Motor neuron (in vitro differentiated cells): ENCODE data around the gene KIRREL3. TPM values are rescaled to one million over a fixed set of nuclear protein-coding genes. Genes with fewer than 3 reads are reported as not detected.

Experiments
- ATAC-seq, 8 experiments: fragments of 200-7000 bp; cut with Tn5 transposase; replicated peaks in 6 of 8; 2 replicates each; pipeline ENCODE4 v1.8.0; 2021; ENCODE audit warnings: mild to moderate bottlenecking in 8 of 8, moderate library complexity in 8 of 8
- H3K27ac ChIP-seq, 2 donors: fragments of 250-450 bp; sonication (Bioruptor Pico); 2 replicates each; pipeline ENCODE4 v1.9.0; 2021; ENCODE audit warnings: antibody characterized with exemption in 2 of 2, mild to moderate bottlenecking in 2 of 2, moderate library complexity in 1 of 2
- H3K4me1 ChIP-seq, 2 donors: fragments of 250-450 bp; sonication (Bioruptor Pico); replicated peaks in 1 of 2; 2 replicates each; pipeline ENCODE4 v1.6.1; 2021; ENCODE audit warnings: antibody characterized with exemption in 2 of 2, mild to moderate bottlenecking in 2 of 2, moderate library complexity in 1 of 2
- H3K4me3 ChIP-seq, 5 donors: fragments of 250-450 bp; sonication (Bioruptor Pico); 2 replicates each; pipeline ENCODE4 v1.9.0; 2021; ENCODE audit warnings: antibody characterized with exemption in 5 of 5, mild to moderate bottlenecking in 5 of 5, moderate library complexity in 4 of 5
- WGBS, 10 experiments: fragments of 450-650 bp; shearing (Covaris generic); methylation state at CpG; one replicate each; pipeline ENCODE4 v1.0.0; 2022; 5-methylcytosine and 5-hydroxymethylcytosine counted together
- in situ Hi-C, 9 experiments: fragments of 400-800 bp; cut with MboI; loops; one replicate each; pipeline ENCODE4 v1.15.0; 2021; ENCODE audit warnings: low sequenced_read_pairs in 9 of 9, low pct_unique_long_range_greater_than_20kb in 2 of 9; ENCODE audit not compliant: unreplicated experiment in 9 of 9
- total RNA-seq, 8 experiments: library from RNA; unstranded; fragments of 300-600 nt; gene quantifications; 2 replicates each; pipeline versions ENCODE4 v1.2.3 to v1.2.4, GENCODE V29; 2022

The KIRREL3 gene
- total RNA-seq, 8 experiments from 2014 or later, result 3.2 to 53.1 (median 4.8) TPM

GRCh38 chr11:126591966-126592489 is 408.5 kb downstream of the KIRREL3 start:
- in situ Hi-C loops, result no loop called here
- WGBS, 10 experiments, result 80 to 100% (median 93%) methylated on average over 2 to 4 of the region's 6 CpGs; no CpG with 5 or more reads in 4 of the 10 experiments
- H3K4me1 ChIP-seq, result peaks cover 24 to 38% of the 10 kb centered on the region in 2 donors
- no peak overlapping the region for H3K27ac ChIP-seq
- ATAC-seq, result no peak
- H3K4me3 ChIP-seq, result no peak overlapping the region

- no peak overlapping the region for H3K4me3 ChIP-seq
- 63 to 90% (median 80%) methylated on average over 2 to 4 of the region's 4 CpGs; no CpG with 5 or more reads in 7 of the 10 experiments for WGBS, 10 experiments
- H3K27ac ChIP-seq, result peak overlapping the region in 1 of 2 donors; percentile 71
- ATAC-seq, result no peak
- in situ Hi-C loops, result no loop called here
- H3K4me1 ChIP-seq, result peaks cover 42 to 59% of the 10 kb centered on the region in 2 donors
Measured at GRCh38 chr11:126589492-126589803, 411.1 kb downstream of the KIRREL3 start.

GRCh38 chr11:126588630-126589491 is 411.7 kb downstream of the KIRREL3 start:
- peak overlapping the region; percentile 2 to 71 for H3K27ac ChIP-seq
- 40 to 84% (median 65%) methylated on average over 1 to 5 of the region's 16 CpGs; no CpG with 5 or more reads in 3 of the 10 experiments for WGBS, 10 experiments
- H3K4me3 ChIP-seq, result no peak overlapping the region
- H3K4me1 ChIP-seq, result peaks cover 42 to 59% of the 10 kb centered on the region in 2 donors
- in situ Hi-C loops, result no loop called here
- ATAC-seq, result peak in 4 of 8 experiments; percentile 2 to 57 (median 12)

- ATAC-seq, result no peak
- in situ Hi-C loops, result no loop called here
- WGBS, 10 experiments, result 0 to 100% (median 84%) methylated on average over 1 to 4 of the region's 4 CpGs; no CpG with 5 or more reads in 2 of the 10 experiments
Measured at GRCh38 chr11:126587541-126587940, 413.0 kb downstream of the KIRREL3 start.

GRCh38 chr11:126585774-126586491 is 414.6 kb downstream of the KIRREL3 start:
- WGBS, 10 experiments, result 7 to 55% (median 32%) methylated on average over 4 to 10 of the region's 23 CpGs; no CpG with 5 or more reads in 2 of the 10 experiments
- peaks cover 35 to 58% of the 10 kb centered on the region in 2 donors for H3K4me1 ChIP-seq
- in situ Hi-C loops, result no loop called here
- peak overlapping the region; percentile 56 to 80 for H3K27ac ChIP-seq
- ATAC-seq, result peak; percentile 74 to 98 (median 78)
- H3K4me3 ChIP-seq, result no peak overlapping the region

More at GRCh38 chr11:126587541-126587940, 413.0 kb downstream of the KIRREL3 start:
- Histone ChIP-seq H3K27ac (peak overlapping the region in 1 of 2 donors; percentile 80), H3K4me1 (peaks cover 33 to 54% of the 10 kb centered on the region in 2 donors), H3K4me3 (no peak overlapping the region)

GRCh38 chr11:126585388-126585773 is 415.2 kb downstream of the KIRREL3 start:
- ATAC-seq, result no peak
- Histone ChIP-seq H3K4me3 (no peak overlapping the region), H3K27ac (peak overlapping the region; percentile 56 to 80), H3K4me1 (peaks cover 35 to 58% of the 10 kb centered on the region in 2 donors)
- in situ Hi-C loops, result no loop called here
- 40 to 100% (median 86%) methylated on average over 1 to 11 of the region's 20 CpGs; no CpG with 5 or more reads in 1 of the 10 experiments for WGBS, 10 experiments

GRCh38 chr11:126583594-126584427 is 416.8 kb downstream of the KIRREL3 start:
- H3K27ac ChIP-seq, result no peak overlapping the region
- in situ Hi-C loops, result no loop called here
- ATAC-seq, result no peak
- 17 to 93% (median 89%) methylated on average over 1 to 12 of the region's 26 CpGs; no CpG with 5 or more reads in 3 of the 10 experiments for WGBS, 10 experiments
- no peak overlapping the region for H3K4me3 ChIP-seq
- H3K4me1 ChIP-seq, result peaks cover 28 to 47% of the 10 kb centered on the region in 2 donors

GRCh38 chr11:126583101-126583500 is 417.5 kb downstream of the KIRREL3 start:
- WGBS, 10 experiments, result 18 to 87% (median 60%) methylated on average over 1 to 3 of the region's 3 CpGs; no CpG with 5 or more reads in 5 of the 10 experiments
- Histone ChIP-seq H3K4me3 (no peak overlapping the region), H3K4me1 (peaks cover 24 to 40% of the 10 kb centered on the region in 2 donors), H3K27ac (no peak overlapping the region)
- ATAC-seq, result no peak
- in situ Hi-C loops, result no loop called here

- H3K4me3 ChIP-seq, result no peak overlapping the region
Measured at GRCh38 chr11:126581871-126582648, 418.5 kb downstream of the KIRREL3 start.

GRCh38 chr11:126578426-126578825 is 422.1 kb downstream of the KIRREL3 start:
- no peak for ATAC-seq
- Histone ChIP-seq H3K4me1 (peaks cover 11 to 15% of the 10 kb centered on the region in 2 donors), H3K4me3 (no peak overlapping the region), H3K27ac (no peak overlapping the region)
- WGBS, 10 experiments, result 40 to 100% (median 89%) methylated on average over 1 to 7 of the region's 9 CpGs; no CpG with 5 or more reads in 4 of the 10 experiments
- in situ Hi-C loops, result no loop called here

More at GRCh38 chr11:126581871-126582648, 418.5 kb downstream of the KIRREL3 start:
- 37 to 88% (median 82%) methylated on average over 1 to 11 of the region's 11 CpGs; no CpG with 5 or more reads in 4 of the 10 experiments for WGBS, 10 experiments
- peaks cover 22 to 34% of the 10 kb centered on the region in 2 donors for H3K4me1 ChIP-seq
- in situ Hi-C loops, result no loop called here
- peak overlapping the region in 1 of 2 donors; percentile 38 for H3K27ac ChIP-seq
- ATAC-seq, result no peak

GRCh38 chr11:126578021-126578420 is 422.5 kb downstream of the KIRREL3 start:
- WGBS, 10 experiments, result 0 to 83% (median 55%) methylated on average over 1 to 2 of the region's 2 CpGs; no CpG with 5 or more reads in 4 of the 10 experiments
- H3K4me1 ChIP-seq, result peaks cover 11 to 12% of the 10 kb centered on the region in 2 donors
- H3K4me3 ChIP-seq, result no peak overlapping the region
- H3K27ac ChIP-seq, result no peak overlapping the region
- no peak for ATAC-seq
- in situ Hi-C loops, result no loop called here
